ENCODE results near the gene INPP5E. TPM values are rescaled to one million over a fixed set of nuclear protein-coding genes. Genes with fewer than 3 reads are reported as not detected.
A peak's percentile ranks its signal among the peaks of the same experiment; 100 is the strongest.

The INPP5E gene
- total and polyA plus RNA-seq, 11 donors: 6.4 to 11.7 (median 9.3) TPM

DNA sequence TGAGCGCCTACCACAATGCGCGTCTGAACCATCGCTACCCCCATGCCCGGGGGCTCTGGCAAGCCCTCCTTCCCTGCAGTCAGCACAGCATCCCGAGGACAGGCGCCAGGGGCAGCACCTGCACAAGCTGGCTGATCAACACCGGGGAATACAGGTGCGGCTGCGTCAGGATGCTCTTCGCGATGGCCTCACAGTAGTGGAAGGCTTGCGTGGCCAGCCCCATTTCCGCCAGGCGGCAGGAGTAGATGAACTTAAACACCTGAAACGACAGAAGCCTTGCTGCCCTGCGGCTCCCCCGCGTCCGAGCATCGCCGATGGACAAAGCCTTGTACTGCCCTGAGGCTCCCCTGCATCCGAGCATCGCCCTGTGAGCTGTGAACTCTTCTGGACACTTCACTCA is 17.7 kb upstream of the INPP5E start:
- intact Hi-C loops (cut with DNase I): no loop called here
- ATAC-seq: peak in 1 of 4 donors; percentile 4
- H3K27me3 ChIP-seq: no peaks in the 10 kb centered on the region

DNA sequence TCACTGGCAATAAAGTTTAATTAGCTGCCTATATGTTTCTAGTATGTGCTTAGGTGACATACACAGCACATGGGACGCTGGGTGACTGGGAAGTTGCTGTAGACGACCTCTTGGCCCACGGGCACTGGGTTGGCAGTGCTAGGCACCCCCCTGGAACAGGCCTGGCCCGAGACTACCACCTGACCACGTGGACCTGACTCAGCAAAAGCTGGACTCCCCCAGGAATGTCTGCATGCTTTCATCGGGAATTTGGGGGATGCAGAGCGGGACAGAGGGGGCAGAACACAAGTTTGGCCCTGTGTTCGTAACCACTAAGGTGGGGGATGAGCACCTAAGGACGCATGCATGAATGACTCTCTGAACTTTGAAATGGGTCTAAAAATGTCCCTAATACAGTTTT is 16.6 kb upstream of the INPP5E start:
- no peak for DNase-seq
- ATAC-seq: no peak
- Histone ChIP-seq H3K27ac (no peak overlapping the region), H3K9me3 (no peaks in the 10 kb centered on the region), H3K4me3 (no peak overlapping the region), H3K36me3 (peaks cover 0 to 100% (median 92%) of the 10 kb centered on the region in 9 donors), H3K4me1 (no peaks in the 10 kb centered on the region), H3K27me3 (no peaks in the 10 kb centered on the region)
- intact Hi-C loops (cut with DNase I): no loop called here
- TF ChIP-seq, protein P1, sequence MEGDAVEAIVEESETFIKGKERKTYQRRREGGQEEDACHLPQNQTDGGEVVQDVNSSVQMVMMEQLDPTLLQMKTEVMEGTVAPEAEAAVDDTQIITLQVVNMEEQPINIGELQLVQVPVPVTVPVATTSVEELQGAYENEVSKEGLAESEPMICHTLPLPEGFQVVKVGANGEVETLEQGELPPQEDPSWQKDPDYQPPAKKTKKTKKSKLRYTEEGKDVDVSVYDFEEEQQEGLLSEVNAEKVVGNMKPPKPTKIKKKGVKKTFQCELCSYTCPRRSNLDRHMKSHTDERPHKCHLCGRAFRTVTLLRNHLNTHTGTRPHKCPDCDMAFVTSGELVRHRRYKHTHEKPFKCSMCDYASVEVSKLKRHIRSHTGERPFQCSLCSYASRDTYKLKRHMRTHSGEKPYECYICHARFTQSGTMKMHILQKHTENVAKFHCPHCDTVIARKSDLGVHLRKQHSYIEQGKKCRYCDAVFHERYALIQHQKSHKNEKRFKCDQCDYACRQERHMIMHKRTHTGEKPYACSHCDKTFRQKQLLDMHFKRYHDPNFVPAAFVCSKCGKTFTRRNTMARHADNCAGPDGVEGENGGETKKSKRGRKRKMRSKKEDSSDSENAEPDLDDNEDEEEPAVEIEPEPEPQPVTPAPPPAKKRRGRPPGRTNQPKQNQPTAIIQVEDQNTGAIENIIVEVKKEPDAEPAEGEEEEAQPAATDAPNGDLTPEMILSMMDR (IDR thresholded peaks at IDR 0.05): no peak
- TF ChIP-seq POLR2A (IDR thresholded peaks at IDR 0.05): no peak
- 86 to 90% (median 88%) methylated on average over 9 of the region's 9 CpGs for WGBS, 4 donors

More for the DNA sequence above, 17.7 kb upstream of the INPP5E start:
- Histone ChIP-seq H3K36me3 (peaks cover 0 to 100% (median 93%) of the 10 kb centered on the region in 9 donors), H3K27ac (no peak overlapping the region), H3K4me3 (no peak overlapping the region), H3K4me1 (no peaks in the 10 kb centered on the region), H3K9me3 (no peaks in the 10 kb centered on the region)
- no peak for TF ChIP-seq POLR2A (IDR thresholded peaks at IDR 0.05)
- TF ChIP-seq, protein P1 (IDR thresholded peaks at IDR 0.05): no peak
- WGBS, 4 donors: 92 to 97% (median 96%) methylated on average over 14 to 24 of the region's 24 CpGs
- DNase-seq: no peak

DNA sequence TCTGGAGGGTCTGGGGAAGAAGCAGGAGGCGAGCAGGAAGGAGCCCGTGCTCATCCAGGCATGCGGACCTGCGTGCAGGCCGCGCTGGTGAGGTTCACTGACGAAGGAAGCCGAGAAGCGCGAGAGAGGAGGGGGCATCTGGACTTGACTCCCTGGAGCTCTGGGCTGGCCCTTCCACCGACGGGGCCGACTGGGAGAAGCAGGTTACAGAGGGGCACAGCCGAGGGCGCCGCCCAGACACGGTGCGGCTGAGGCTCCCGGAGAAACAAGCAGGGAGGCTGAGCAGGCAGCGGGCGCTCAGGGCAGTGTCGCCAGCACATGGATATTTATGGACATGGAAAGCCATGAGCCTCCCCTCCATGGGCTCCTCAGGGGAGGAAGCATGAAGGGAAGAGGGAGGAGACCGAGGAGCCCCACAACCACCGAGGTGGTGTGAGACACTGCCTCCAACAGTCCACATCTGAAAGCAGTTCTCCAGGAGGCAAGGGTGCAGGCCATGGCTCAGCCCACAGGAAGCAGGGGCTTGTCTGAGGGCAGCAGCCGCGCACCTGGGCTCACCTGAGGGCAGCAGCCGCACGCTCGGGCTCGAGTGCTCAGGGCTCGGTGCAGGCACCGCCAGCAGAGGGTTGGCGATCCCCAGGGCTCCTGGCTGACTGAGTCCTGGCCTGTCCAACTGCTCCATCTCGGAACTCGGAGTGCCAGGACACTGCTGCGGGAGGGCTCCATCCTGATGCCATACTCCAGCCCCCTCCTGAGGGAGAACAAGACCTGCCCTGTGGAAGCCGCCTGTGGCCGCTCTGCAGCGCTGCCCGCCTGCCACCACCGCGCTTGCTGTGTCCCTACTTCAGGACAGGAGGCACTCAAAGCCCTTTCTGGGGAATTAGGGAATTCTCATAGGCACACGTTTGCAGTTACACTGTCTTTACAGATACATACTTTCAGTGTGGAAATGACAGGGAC is 15.7 kb upstream of the INPP5E start:
- TF ChIP-seq, protein P1 (IDR thresholded peaks at IDR 0.05): no peak
- TF ChIP-seq POLR2A (IDR thresholded peaks at IDR 0.05): no peak
- intact Hi-C loops (cut with DNase I): no loop called here
- no peak overlapping the region for H3K4me3 ChIP-seq
- peaks cover 0 to 100% (median 92%) of the 10 kb centered on the region in 9 donors for H3K36me3 ChIP-seq
- peak in 1 of 4 donors; percentile 9 for ATAC-seq
- no peaks in the 10 kb centered on the region for H3K9me3 ChIP-seq
- no peaks in the 10 kb centered on the region for H3K27me3 ChIP-seq
- no peak for DNase-seq
- peaks cover 0 to 4% (median 0%) of the 10 kb centered on the region in 12 donors for H3K4me1 ChIP-seq
- H3K27ac ChIP-seq: no peak overlapping the region
- WGBS, 4 donors: 89 to 92% (median 92%) methylated on average over 29 to 43 of the region's 43 CpGs

DNA sequence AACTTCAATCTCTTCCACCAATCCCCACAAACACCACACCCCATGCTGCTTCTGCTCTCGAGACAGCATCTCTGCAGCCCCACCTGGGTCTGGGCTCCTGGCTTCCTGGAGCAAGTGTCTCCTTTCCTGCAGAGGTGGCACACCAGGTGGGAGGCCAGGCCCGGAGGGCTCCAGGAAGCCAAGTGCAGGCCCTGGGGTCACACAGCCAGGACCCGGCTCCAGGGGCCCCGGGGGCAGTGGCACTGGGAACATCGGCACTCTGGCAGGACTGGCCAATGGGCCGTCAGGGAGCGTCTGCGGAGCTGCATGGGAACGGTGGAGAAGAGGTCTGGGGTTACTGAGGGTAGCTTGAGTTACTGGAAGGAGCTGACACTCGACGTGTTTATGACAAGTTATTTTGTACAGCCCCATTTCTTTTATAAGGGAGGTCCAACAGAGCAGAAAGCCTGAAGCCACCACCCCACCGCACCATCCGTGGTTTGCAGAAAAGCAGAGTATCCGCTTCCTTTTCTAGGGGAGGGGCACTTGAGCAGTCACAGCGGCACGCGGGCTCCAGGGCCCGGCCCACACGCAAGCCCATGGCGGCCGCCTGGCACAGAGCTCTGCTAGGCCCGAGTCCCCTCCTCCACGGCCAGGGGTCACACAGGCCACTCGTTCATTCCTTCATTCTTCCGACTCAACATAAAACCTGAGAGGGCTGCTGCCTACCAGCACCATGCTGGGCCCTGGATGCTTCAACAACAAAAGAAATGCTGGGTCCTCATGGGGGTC is 14.6 kb upstream of the INPP5E start:
- H3K27me3 ChIP-seq: no peaks in the 10 kb centered on the region
- no peak overlapping the region for H3K4me3 ChIP-seq
- no peak overlapping the region for H3K27ac ChIP-seq
- TF ChIP-seq POLR2A (IDR thresholded peaks at IDR 0.05): no peak
- TF ChIP-seq, protein P1 (IDR thresholded peaks at IDR 0.05): no peak
- H3K36me3 ChIP-seq: peaks cover 2 to 100% (median 92%) of the 10 kb centered on the region in 9 donors
- WGBS, 4 donors: 90 to 93% (median 91%) methylated on average over 17 to 25 of the region's 25 CpGs
- no peak for DNase-seq
- intact Hi-C loops (cut with DNase I): no loop called here
- H3K4me1 ChIP-seq: peaks cover 0 to 4% (median 0%) of the 10 kb centered on the region in 12 donors
- H3K9me3 ChIP-seq: no peaks in the 10 kb centered on the region
- peak in 1 of 4 donors; percentile 9 for ATAC-seq

All from heart left ventricle (tissue), 16 donors.